ENCODE data around the gene GPC5.
"Not testable (repeated sequence)": the region's sequence is repeated elsewhere in the genome, so short reads cannot be mapped to it uniquely, and the experiment has no call there.

The GPC5 gene

GRCh38 chr13:91725646-91726045 lies 327.2 kb downstream of the GPC5 start:
- DNase-seq = no peak

- DNase-seq = no peak
These were observed 328.2 kb downstream of the GPC5 start for GRCh38 chr13:91726671-91727070.

DNA sequence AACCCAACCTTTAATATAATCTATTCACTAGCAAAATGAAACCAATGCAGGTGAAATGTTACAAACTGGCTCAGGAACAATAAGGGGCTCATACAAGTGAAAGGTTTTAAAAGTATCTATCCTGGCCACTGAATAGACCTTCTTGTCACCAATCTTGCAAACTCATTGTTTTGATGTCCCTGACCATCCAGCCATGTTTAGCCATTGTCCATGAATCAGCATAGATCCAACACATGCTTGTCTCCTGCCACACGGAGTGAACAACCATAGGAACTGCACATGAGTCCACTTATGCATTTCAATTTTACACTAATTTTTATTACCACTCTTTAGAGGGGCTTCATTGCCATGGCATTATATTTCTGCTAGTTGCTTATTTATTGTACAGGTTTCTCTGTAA lies 331.4 kb downstream of the GPC5 start:
- no peak for DNase-seq

DNA sequence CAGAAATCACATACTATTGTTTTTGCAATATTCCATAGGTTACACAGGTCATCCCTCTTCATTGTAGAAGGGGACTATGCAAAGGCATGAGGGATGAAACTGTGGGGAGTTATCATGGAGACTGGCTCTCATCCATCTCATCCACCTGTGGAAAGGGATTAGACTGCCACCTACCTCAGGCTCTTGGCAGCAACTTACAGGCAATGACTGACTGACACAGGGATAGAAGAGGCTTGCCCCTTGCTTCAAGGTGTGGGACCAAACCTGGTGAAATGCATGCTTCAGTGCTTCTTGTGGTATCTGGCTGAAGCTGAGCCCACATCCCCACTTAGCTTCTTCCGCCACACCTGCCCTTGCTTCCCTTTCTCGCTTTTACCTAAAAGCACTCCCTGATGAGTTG lies 341.3 kb downstream of the GPC5 start:
- DNase-seq = no peak

DNA sequence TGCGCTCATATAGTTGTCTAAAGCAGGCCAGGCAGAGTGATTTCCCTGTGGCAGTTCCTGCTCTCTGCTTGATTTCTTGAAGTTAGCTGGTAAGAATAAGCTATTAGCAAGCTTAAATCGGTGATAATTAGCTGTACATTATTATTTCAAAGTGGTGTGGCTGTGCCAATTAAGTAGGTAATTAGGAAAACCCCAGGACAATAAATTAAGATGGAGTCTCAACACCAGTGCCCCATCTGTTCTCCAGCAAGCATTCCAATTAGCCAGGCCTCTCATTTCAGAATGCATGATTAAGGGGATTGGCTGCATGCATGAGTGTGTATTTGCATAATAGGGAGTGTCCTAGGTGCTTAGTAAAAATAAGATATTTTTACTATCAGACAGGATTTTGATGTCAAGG lies 342.3 kb downstream of the GPC5 start:
- DNase-seq = no peak

- DNase-seq = no peak
These were observed 343.5 kb downstream of the GPC5 start for GRCh38 chr13:91741925-91742324.

DNA sequence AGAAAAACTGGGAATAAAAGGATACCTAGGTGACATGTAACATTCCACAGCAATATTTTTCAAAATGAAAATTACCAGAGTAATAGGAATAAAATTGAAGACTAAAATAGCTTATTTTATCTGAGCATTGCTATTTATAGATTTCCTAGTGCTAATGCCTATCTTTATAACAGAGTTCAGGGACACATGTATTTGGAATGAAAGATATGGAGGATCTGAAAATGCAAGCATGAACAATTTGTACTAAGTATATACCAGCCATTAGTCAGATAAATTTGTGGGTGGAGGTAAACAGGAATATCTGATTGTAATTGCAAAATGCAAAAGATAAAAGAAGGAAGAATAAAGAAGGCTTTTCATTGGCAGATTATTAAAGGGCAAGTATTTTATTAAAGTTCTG lies 345.9 kb downstream of the GPC5 start:
- DNase-seq = no peak

- no peak for DNase-seq
These were observed 347.5 kb downstream of the GPC5 start for GRCh38 chr13:91745967-91746366.

DNA sequence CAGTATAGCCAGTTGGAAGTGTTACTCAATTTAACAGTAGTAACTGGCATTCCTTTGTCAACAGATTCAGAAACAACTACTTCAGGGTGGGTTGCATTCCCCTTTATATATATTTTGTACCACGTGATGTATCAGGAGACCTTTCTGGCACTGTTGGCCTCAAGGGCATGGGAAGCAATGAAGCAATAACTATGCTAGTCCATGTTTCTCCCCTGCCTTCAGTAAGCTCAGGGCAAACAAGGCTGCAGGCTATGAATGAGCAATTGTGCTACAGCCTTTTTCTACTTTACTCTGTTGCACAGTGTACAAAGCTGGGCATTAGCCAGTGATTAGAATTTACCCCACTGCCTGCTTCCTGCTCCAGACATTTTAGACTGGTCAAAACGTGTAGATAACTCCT lies 348.8 kb downstream of the GPC5 start:
- no peak for DNase-seq

- DNase-seq = no peak
These were observed 350.1 kb downstream of the GPC5 start for GRCh38 chr13:91748416-91749089.

DNA sequence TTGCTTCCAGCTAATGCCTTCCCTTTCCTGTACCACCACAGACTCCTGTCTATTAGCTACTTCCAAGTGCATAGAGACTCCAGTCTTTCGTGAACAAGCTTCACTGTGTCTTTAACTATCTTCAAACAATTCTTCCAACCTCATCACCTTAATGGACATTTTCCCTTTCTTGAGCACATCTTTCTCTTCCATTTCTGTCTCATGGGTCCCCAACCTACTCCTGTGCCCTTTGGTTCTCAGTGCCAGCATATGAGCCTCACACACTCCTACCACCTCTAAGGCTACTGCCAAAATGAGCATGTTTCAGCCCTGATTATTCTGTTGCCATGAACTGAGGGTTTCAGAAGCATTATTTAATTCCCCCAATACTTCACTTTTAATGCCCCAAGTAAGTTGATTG lies 360.3 kb downstream of the GPC5 start:
- DNase-seq = no peak

DNA sequence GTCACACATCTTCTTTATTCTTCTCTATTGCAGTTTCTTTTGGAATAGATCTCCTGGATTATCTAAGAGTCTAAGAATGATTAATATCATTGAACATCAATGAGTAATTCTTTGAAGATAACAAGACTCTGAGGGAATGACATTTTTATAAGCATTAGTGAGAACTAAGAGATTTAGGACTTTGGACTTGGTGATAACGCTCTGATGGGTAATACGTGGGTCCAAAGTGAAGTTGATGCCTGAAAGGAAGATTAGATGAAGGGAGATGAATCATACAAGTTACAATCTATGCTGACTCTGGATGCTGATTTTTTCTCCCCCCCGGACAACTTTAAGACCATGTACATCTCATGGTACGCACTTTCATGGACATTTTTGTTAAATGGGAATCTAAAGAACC lies 364.5 kb downstream of the GPC5 start:
- no peak for DNase-seq

DNA sequence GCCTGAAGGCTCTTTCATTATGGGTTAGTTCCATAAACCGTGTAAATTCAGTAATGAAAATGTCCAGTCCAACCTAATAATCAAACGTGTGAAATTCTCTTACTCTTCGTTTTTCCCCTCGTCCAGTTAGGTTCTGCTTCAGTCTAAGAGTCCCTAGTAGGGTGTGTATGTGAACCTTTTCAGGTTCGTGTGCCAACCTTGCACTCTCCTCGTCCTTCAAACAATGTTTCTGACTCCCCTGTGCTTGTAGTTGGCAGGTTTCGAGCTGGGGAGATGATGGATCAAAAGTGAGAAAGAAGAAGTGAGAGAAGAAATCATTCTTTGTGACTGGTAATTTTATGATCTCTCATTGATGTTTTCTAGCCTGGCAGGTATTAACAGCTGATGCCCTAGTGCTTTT lies 366.1 kb downstream of the GPC5 start:
- DNase-seq = no peak

GRCh38 chr13:91767651-91768050 lies 369.2 kb downstream of the GPC5 start:
- DNase-seq = no peak

DNA sequence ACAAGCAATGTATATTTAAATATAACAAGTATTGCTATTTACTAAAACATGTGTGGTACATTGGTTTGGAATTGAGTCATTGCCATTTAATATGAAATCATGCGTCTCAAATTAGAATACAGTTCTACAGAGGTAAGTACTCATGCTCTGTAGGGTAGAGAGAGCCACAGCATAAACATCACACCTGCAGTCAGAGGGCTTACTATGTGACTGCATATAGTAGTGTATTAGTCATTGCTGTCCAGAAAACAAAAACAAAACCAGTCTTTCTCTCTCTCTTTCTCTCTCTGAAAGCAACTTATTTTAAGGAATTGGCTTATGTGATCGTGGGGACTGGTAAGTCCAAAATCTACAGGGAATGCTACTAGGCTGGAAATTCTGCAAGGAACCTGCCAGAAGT lies 370.3 kb downstream of the GPC5 start:
- no peak for DNase-seq

- no peak for DNase-seq
These were observed 372.8 kb downstream of the GPC5 start for GRCh38 chr13:91771229-91771628.

- DNase-seq = no peak
These were observed 375.3 kb downstream of the GPC5 start for GRCh38 chr13:91773591-91774227.

DNA sequence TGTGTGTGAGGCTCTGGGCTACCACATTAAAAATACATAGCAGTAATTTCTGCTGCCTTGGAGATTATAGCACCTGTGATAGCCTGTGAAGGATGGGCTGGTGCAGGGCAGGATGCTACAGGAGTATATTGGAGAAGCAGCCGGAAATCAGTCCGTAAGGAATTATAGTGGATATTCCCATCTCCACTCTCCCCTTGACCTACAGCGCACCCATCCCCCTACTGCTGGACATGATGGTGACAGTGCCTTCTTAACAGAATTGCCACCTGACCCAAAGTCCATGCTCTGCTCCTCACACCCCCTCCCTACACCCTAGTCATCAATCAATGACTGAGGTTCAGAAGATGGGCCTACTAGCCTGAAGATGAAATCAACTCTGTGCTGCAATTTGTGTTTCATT lies 376.0 kb downstream of the GPC5 start:
- no peak for DNase-seq

- no peak for DNase-seq
These were observed 378.3 kb downstream of the GPC5 start for GRCh38 chr13:91776611-91777193.

GRCh38 chr13:91778123-91778522 lies 379.7 kb downstream of the GPC5 start:
- DNase-seq = no peak

- DNase-seq = not testable (repeated sequence)
These were observed 383.7 kb downstream of the GPC5 start for GRCh38 chr13:91781982-91782691.

GRCh38 chr13:91785431-91786119 lies 387.2 kb downstream of the GPC5 start:
- DNase-seq = no peak

DNA sequence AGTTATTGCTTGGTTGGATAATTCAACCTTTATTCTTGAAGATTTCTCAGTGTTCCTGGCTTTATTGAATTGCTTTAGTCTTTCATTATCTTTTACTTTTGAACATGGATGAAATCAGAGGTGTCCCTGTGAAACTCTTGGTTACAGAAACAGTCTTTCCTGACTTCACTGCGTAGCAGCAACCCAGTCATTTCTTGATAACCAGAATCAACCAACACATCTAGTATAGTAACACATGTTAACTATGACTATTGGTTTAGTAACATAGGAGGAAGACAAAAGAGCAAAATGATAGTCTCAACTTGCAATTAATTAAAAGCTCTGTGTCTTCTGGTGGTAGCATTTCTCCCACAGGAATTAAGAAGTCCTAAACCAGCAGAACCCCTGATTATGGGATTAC lies 393.6 kb downstream of the GPC5 start:
- no peak for DNase-seq
